Measurements from ENCODE around the gene NCBP2. TPM values are rescaled to one million over a fixed set of nuclear protein-coding genes. Genes with fewer than 3 reads are reported as not detected.

NCBP2 gene
- polyA plus RNA-seq, 1 of the 3 experiments (the other 2 are of a cell fraction) = 128 TPM

- H3K9me2 ChIP-seq = no peaks in the 10 kb centered on the region
- no peak overlapping the region for H3K9ac ChIP-seq
- H3K4me1 ChIP-seq (ENCODE audit: control insufficient read depth in 1 of 2, insufficient read depth in 2 of 2, low read depth in 1 of 2, low read length in 1 of 2) = no peaks in the 10 kb centered on the region
- peaks cover 44 to 76% of the 10 kb centered on the region in 2 experiments for H3K36me3 ChIP-seq (replicated peaks in 1 of 2; ENCODE audit: control insufficient read depth in 1 of 2, insufficient read depth in 2 of 2, low read length in 1 of 2)
- TF ChIP-seq FOSL2 (IDR thresholded peaks at IDR 0.05; ENCODE audit: borderline replicate concordance, low read depth) = no peak
- TF ChIP-seq JUND (IDR thresholded peaks at IDR 0.05) = no peak
- TF ChIP-seq FOXM1 (IDR thresholded peaks at IDR 0.05; ENCODE audit: low read depth) = no peak
- TF ChIP-seq ZBTB33 (IDR thresholded peaks at IDR 0.05; ENCODE audit: borderline replicate concordance, low read depth) = no peak
- no peak for TF ChIP-seq NFIC (IDR thresholded peaks at IDR 0.05; ENCODE audit: borderline replicate concordance)
- TF ChIP-seq GATA2 (CRISPR knock-in tag; IDR thresholded peaks at IDR 0.05) = no peak
- TF ChIP-seq FOXJ3 (CRISPR knock-in tag; IDR thresholded peaks at IDR 0.05) = no peak
- TF ChIP-seq EP300 (IDR thresholded peaks at IDR 0.05; ENCODE audit: borderline replicate concordance in 1 of 2, low read depth in 1 of 2, low read length in 1 of 2) = no peak
- TF ChIP-seq CHD2 (IDR thresholded peaks at IDR 0.05; ENCODE audit: low read length, partially characterized antibody) = no peak
- no peak for TF ChIP-seq ELF1 (IDR thresholded peaks at IDR 0.05)
- TF ChIP-seq, protein P1, sequence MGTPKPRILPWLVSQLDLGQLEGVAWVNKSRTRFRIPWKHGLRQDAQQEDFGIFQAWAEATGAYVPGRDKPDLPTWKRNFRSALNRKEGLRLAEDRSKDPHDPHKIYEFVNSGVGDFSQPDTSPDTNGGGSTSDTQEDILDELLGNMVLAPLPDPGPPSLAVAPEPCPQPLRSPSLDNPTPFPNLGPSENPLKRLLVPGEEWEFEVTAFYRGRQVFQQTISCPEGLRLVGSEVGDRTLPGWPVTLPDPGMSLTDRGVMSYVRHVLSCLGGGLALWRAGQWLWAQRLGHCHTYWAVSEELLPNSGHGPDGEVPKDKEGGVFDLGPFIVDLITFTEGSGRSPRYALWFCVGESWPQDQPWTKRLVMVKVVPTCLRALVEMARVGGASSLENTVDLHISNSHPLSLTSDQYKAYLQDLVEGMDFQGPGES (IDR thresholded peaks at IDR 0.05; ENCODE audit: low read depth, low read length) = no peak
- TF ChIP-seq RCOR1 (IDR thresholded peaks at IDR 0.05; ENCODE audit: low read length) = no peak
- no peak for TF ChIP-seq TEAD4 (IDR thresholded peaks at IDR 0.05; ENCODE audit: borderline replicate concordance, insufficient read depth)
- TF ChIP-seq MEF2A (IDR thresholded peaks at IDR 0.05; ENCODE audit: borderline replicate concordance, low read depth) = no peak
- TF ChIP-seq GABPA (IDR thresholded peaks at IDR 0.05; ENCODE audit: low read depth) = no peak
- TF ChIP-seq SMC3 (IDR thresholded peaks at IDR 0.05; ENCODE audit: low read depth, low read length) = no peak
- H3K27me3 ChIP-seq (ENCODE audit: insufficient read depth) = no peaks in the 10 kb centered on the region
- H2AFZ ChIP-seq (ENCODE audit: low read depth) = no peak overlapping the region
- H4K20me1 ChIP-seq (ENCODE audit: insufficient read depth) = no peaks in the 10 kb centered on the region
- CTCF ChIA-PET = no interaction called here
- no peak overlapping the region for H3K27ac ChIP-seq (ENCODE audit: low read depth in 2 of 2, low read length in 1 of 2)
- no peak for DNase-seq
- H3K4me3 ChIP-seq (ENCODE audit: low read depth in 2 of 2, low read length in 1 of 2) = no peak overlapping the region
- 100% methylated on average over 1 of the region's 1 CpG for WGBS (ENCODE audit: low lambda C conversion rate)
- no peaks in the 10 kb centered on the region for H3F3A ChIP-seq (replicated peaks; ENCODE audit: insufficient read depth)
- no peak overlapping the region for H3K4me2 ChIP-seq
- H3K9me3 ChIP-seq = no peaks in the 10 kb centered on the region
- peaks cover 26% of the 10 kb centered on the region for H3K79me2 ChIP-seq (ENCODE audit: insufficient read depth)
- POLR2A ChIA-PET = interaction anchor here (0.8 kb wide), 1 partner anchor 35 kb away, joined by 3 read pairs; the partner anchor contains the start of gene SENP5
These were observed 40.0 kb downstream of the NCBP2 start for GRCh38 chr3:196902296-196902695.

DNA sequence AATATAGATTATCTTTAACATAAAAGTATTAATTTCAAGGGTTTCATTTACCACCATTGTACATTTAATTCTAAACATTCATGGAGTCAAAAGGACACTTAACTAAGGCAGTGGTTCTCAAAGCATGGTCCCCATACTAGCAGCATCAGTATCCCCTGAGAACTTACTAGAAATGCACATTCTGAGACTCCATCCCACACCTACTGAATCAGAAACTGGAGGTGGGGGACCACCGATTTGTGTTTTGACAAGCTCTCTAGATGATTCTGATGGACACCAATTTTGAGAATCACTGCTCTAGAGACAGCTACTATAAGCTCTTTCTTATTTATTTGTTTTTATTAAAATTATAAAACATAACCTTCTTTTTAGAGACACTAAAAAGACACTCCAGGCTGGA is 40.6 kb downstream of the NCBP2 start:
- ChIA-PET POLR2A (interaction anchor here (0.8 kb wide), 1 partner anchor 34 kb away, joined by 3 read pairs; the partner anchor contains the start of gene SENP5), CTCF (no interaction called here)
- no peak for DNase-seq
- Histone ChIP-seq H3K27me3 (ENCODE audit: insufficient read depth) (no peaks in the 10 kb centered on the region), H3K4me1 (ENCODE audit: control insufficient read depth in 1 of 2, insufficient read depth in 2 of 2, low read depth in 1 of 2, low read length in 1 of 2) (no peaks in the 10 kb centered on the region), H3K27ac (ENCODE audit: low read depth in 2 of 2, low read length in 1 of 2) (no peak overlapping the region), H3K9me2 (no peaks in the 10 kb centered on the region), H3F3A (replicated peaks; ENCODE audit: insufficient read depth) (no peaks in the 10 kb centered on the region), H3K9ac (no peak overlapping the region), H3K36me3 (replicated peaks in 1 of 2; ENCODE audit: control insufficient read depth in 1 of 2, insufficient read depth in 2 of 2, low read length in 1 of 2) (peaks cover 44 to 71% of the 10 kb centered on the region in 2 experiments), H3K4me3 (ENCODE audit: low read depth in 2 of 2, low read length in 1 of 2) (no peak overlapping the region), H3K4me2 (no peak overlapping the region), H2AFZ (ENCODE audit: low read depth) (no peak overlapping the region), H3K9me3 (no peaks in the 10 kb centered on the region), H4K20me1 (ENCODE audit: insufficient read depth) (no peaks in the 10 kb centered on the region), H3K79me2 (ENCODE audit: insufficient read depth) (peaks cover 31% of the 10 kb centered on the region)
- 89% methylated on average over 1 of the region's 1 CpG for WGBS (ENCODE audit: low lambda C conversion rate)
- TF ChIP-seq ZBTB33 (IDR thresholded peaks at IDR 0.05; ENCODE audit: borderline replicate concordance, low read depth) (no peak), RAD21 (IDR thresholded peaks at IDR 0.05; ENCODE audit: low read length) (no peak), GATA2 (CRISPR knock-in tag; IDR thresholded peaks at IDR 0.05) (no peak), TCF12 (IDR thresholded peaks at IDR 0.05) (no peak), RXRA (IDR thresholded peaks at IDR 0.05; ENCODE audit: borderline replicate concordance, low read depth) (no peak), MEF2A (IDR thresholded peaks at IDR 0.05; ENCODE audit: borderline replicate concordance, low read depth) (no peak), JUND (IDR thresholded peaks at IDR 0.05) (no peak), NRF1 (IDR thresholded peaks at IDR 0.05; ENCODE audit: low read depth, low read length) (no peak), RFX5 (IDR thresholded peaks at IDR 0.05; ENCODE audit: low read length) (no peak)
- TF ChIP-seq, protein P2, sequence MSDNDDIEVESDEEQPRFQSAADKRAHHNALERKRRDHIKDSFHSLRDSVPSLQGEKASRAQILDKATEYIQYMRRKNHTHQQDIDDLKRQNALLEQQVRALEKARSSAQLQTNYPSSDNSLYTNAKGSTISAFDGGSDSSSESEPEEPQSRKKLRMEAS (IDR thresholded peaks at IDR 0.05; ENCODE audit: low read depth) = no peak
- TF ChIP-seq, protein P3, sequence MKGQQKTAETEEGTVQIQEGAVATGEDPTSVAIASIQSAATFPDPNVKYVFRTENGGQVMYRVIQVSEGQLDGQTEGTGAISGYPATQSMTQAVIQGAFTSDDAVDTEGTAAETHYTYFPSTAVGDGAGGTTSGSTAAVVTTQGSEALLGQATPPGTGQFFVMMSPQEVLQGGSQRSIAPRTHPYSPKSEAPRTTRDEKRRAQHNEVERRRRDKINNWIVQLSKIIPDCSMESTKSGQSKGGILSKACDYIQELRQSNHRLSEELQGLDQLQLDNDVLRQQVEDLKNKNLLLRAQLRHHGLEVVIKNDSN (IDR thresholded peaks at IDR 0.05; ENCODE audit: borderline replicate concordance, low read depth) = no peak

All from SK-N-SH (cell line).